GM12891 (cell line): ENCODE data around the gene SAMD9.

Source experiments
- POLR2A ChIP-seq: IDR thresholded peaks from 2 replicates; pipeline ENCODE4 v1.6.1; 2011; ENCODE audit warnings: low read depth, low read length, control low read depth
- POLR2AphosphoS5 ChIP-seq: IDR thresholded peaks from 2 replicates; pipeline ENCODE4 v1.6.1; 2011; ENCODE audit warnings: low read depth, low read length, control low read depth
- SPI1 ChIP-seq: IDR thresholded peaks from 2 replicates; pipeline ENCODE4 v1.6.1; 2011; ENCODE audit warnings: low read depth, low read length, control low read depth

GRCh38 chr7:93150200-93150835 is 32.5 kb upstream of the SAMD9 start:
- TF ChIP-seq POLR2A (no peak), POLR2AphosphoS5 (no peak), SPI1 (no peak)
